ENCODE data around the gene ZNF598. TPM values are rescaled to one million over a fixed set of nuclear protein-coding genes. Genes with fewer than 3 reads are reported as not detected.

The ZNF598 gene
- total RNA-seq, 1 donor from 2014 or later: 71.1 TPM

- intact Hi-C loops (cut with micrococcal nuclease): loop anchor here (1.0 to 10.0 kb wide), 8 partner anchors 8 to 349 kb away; partner anchors contain the start of genes CRAMP1, IFT140, MSRB1 and NTHL1
Observed at GRCh38 chr16:1963806-1964505, 45.7 kb downstream of the ZNF598 start.

GRCh38 chr16:1962161-1963153 lies 47.2 kb downstream of the ZNF598 start:
- intact Hi-C loops (cut with micrococcal nuclease): loop anchor here (10.0 kb wide), 1 partner anchor 348 kb away; the partner anchor contains the start of genes CRAMP1 and IFT140

- intact Hi-C loops (cut with micrococcal nuclease): loop anchor here (10.0 kb wide), 1 partner anchor 347 kb away; the partner anchor contains the start of genes CRAMP1 and IFT140
Observed at GRCh38 chr16:1961651-1962067, 48.0 kb downstream of the ZNF598 start.

- intact Hi-C loops (cut with micrococcal nuclease): loop anchor here (10.0 kb wide), 1 partner anchor 346 kb away; the partner anchor contains the start of genes CRAMP1 and IFT140
Observed at GRCh38 chr16:1960665-1961630, 48.7 kb downstream of the ZNF598 start.

- intact Hi-C loops (cut with micrococcal nuclease): loop anchor here (1.0 to 10.0 kb wide), 5 partner anchors 13 to 345 kb away; partner anchors contain the start of genes CRAMP1, IFT140, MSRB1 and NTHL1
Observed at GRCh38 chr16:1959269-1960039, 50.2 kb downstream of the ZNF598 start, which contains the start of gene NDUFB10. TSS of gene NDUFB10 (plus strand) at chr16:1959538. CDS start at chr16:1959625, 87 bp downstream.

- intact Hi-C loops (cut with micrococcal nuclease): loop anchor here (1.0 to 2.0 kb wide), 4 partner anchors 14 to 182 kb away; partner anchors contain the start of genes MSRB1, NTHL1, TBL3 and TSC2
Observed at GRCh38 chr16:1958715-1959268, 50.8 kb downstream of the ZNF598 start.

- intact Hi-C loops (cut with micrococcal nuclease): loop anchor here (2.0 kb wide), 1 partner anchor 15 kb away; the partner anchor contains the start of gene TBL3
Observed at GRCh38 chr16:1958143-1958491, 51.5 kb downstream of the ZNF598 start.

- intact Hi-C loops (cut with micrococcal nuclease): loop anchor here (2.0 kb wide), 1 partner anchor 15 kb away; the partner anchor contains the start of gene TBL3
Observed at GRCh38 chr16:1957434-1958142, 52.0 kb downstream of the ZNF598 start.

- intact Hi-C loops (cut with micrococcal nuclease): no loop called here
Observed at GRCh38 chr16:1953734-1954133, 55.9 kb downstream of the ZNF598 start.

GRCh38 chr16:1950559-1950958 lies 59.1 kb downstream of the ZNF598 start:
- intact Hi-C loops (cut with micrococcal nuclease): no loop called here

- intact Hi-C loops (cut with micrococcal nuclease): no loop called here
Observed at GRCh38 chr16:1950047-1950446, 59.6 kb downstream of the ZNF598 start.

- intact Hi-C loops (cut with micrococcal nuclease): no loop called here
Observed at GRCh38 chr16:1949507-1949906, 60.1 kb downstream of the ZNF598 start.

Other genes starting within 250 kb of the ZNF598 start
- 52.0 and 56.9 TPM in 2 replicates for gene NME3, start 238.3 kb downstream of the ZNF598 start, total RNA-seq
- 39.9 and 44.4 TPM in 2 replicates for gene EME2, start 237.0 kb downstream of the ZNF598 start, total RNA-seq
- 112 and 118 TPM in 2 replicates for gene MRPS34, start 236.7 kb downstream of the ZNF598 start, total RNA-seq
- gene SPSB3, start 227.2 kb downstream of the ZNF598 start, total RNA-seq: 37.3 TPM in 2 replicates
- 52.9 and 53.7 TPM in 2 replicates for gene NUBP2, start 226.9 kb downstream of the ZNF598 start, total RNA-seq
- 0.22 TPM in 2 replicates for gene IGFALS, start 216.1 kb downstream of the ZNF598 start, total RNA-seq
- 50.5 and 50.9 TPM in 2 replicates for gene HAGH, start 183.0 kb downstream of the ZNF598 start, total RNA-seq
- gene FAHD1, start 182.6 kb downstream of the ZNF598 start, total RNA-seq: 10.1 and 12.4 TPM in 2 replicates
- not detected in 2 replicates for gene MEIOB, start 137.7 kb downstream of the ZNF598 start, total RNA-seq
- not detected in 2 replicates for gene HS3ST6, start 91.4 kb downstream of the ZNF598 start, total RNA-seq
- 24.4 and 26.6 TPM in 2 replicates for gene MSRB1, start 66.6 kb downstream of the ZNF598 start, total RNA-seq
- not detected in 2 replicates for gene RPL3L, start 55.1 kb downstream of the ZNF598 start, total RNA-seq
- gene NDUFB10, start 50.3 kb downstream of the ZNF598 start, total RNA-seq: 118 and 120 TPM in 2 replicates
- 2,266 and 2,280 TPM in 2 replicates for gene RPS2, start 45.0 kb downstream of the ZNF598 start, total RNA-seq
- gene RNF151, start 43.0 kb downstream of the ZNF598 start, total RNA-seq: 0.27 TPM in 1 of 2 replicates, not detected in the other
- gene TBL3, start 37.8 kb downstream of the ZNF598 start, total RNA-seq: 36.2 and 39.6 TPM in 2 replicates
- 0.37 and 0.61 TPM in 2 replicates for gene NOXO1, start 28.4 kb downstream of the ZNF598 start, total RNA-seq
- 26.4 and 32.7 TPM in 2 replicates for gene GFER, start 25.6 kb downstream of the ZNF598 start, total RNA-seq
- gene SYNGR3, start 19.9 kb downstream of the ZNF598 start, total RNA-seq: 20.8 and 23.2 TPM in 2 replicates
- gene NPW, start 10.0 kb upstream of the ZNF598 start, total RNA-seq: 0.37 and 1.1 TPM in 2 replicates
- 1.9 and 2.4 TPM in 2 replicates for gene NHERF2, start 17.1 kb upstream of the ZNF598 start, total RNA-seq
- gene NTHL1, start 38.0 kb upstream of the ZNF598 start, total RNA-seq: 24.2 and 31.1 TPM in 2 replicates
- 130 and 131 TPM in 2 replicates for gene TSC2, start 38.2 kb upstream of the ZNF598 start, total RNA-seq
- gene PKD1, start 126.1 kb upstream of the ZNF598 start, total RNA-seq: 77.2 and 78.4 TPM in 2 replicates
- 0.44 TPM in 1 of 2 replicates, not detected in the other for gene RAB26, start 138.8 kb upstream of the ZNF598 start, total RNA-seq
- gene TRAF7, start 146.0 kb upstream of the ZNF598 start, total RNA-seq: 56.7 and 57.3 TPM in 2 replicates
- gene CASKIN1, start 186.8 kb upstream of the ZNF598 start, total RNA-seq: 0.05 TPM in 2 replicates
- gene MLST8, start 195.6 kb upstream of the ZNF598 start, total RNA-seq: 36.8 and 38.3 TPM in 2 replicates
- 7.6 and 12.5 TPM in 2 replicates for gene BRICD5, start 201.0 kb upstream of the ZNF598 start, total RNA-seq
- gene PGP, start 205.0 kb upstream of the ZNF598 start, total RNA-seq: 22.3 and 24.0 TPM in 2 replicates
- gene E4F1, start 213.8 kb upstream of the ZNF598 start, total RNA-seq: 30.5 and 33.8 TPM in 2 replicates
- 3.1 and 3.2 TPM in 2 replicates for gene DNASE1L2, start 226.6 kb upstream of the ZNF598 start, total RNA-seq
- 30.1 and 33.4 TPM in 2 replicates for gene ECI1, start 241.8 kb upstream of the ZNF598 start, total RNA-seq